Muscle of leg (tissue), 11 donors: ENCODE data around the gene NLRP8. TPM values are rescaled to one million over a fixed set of nuclear protein-coding genes. Genes with fewer than 3 reads are reported as not detected.
"Not testable (repeated sequence)": the region's sequence is repeated elsewhere in the genome, so short reads cannot be mapped to it uniquely, and the experiment has no call there.

ENCODE experiments used
- DNase-seq: peaks from one replicate; pipeline ENCODE4 v3.0.0; 2013
- H3K27ac ChIP-seq: one replicate; pipeline ENCODE4 v1.5.1; 2013; ENCODE audit warnings: mild to moderate bottlenecking, low read length, control low read depth
- H3K27me3 ChIP-seq: one replicate; pipeline ENCODE4 v1.6.1; 2013; ENCODE audit warnings: low read length; ENCODE audit not compliant: control insufficient read depth, insufficient read depth
- H3K36me3 ChIP-seq: one replicate; pipeline ENCODE4 v1.6.1; 2013; ENCODE audit warnings: low read length; ENCODE audit not compliant: control insufficient read depth, insufficient read depth
- H3K4me1 ChIP-seq: one replicate; pipeline ENCODE4 v1.6.1; 2013; ENCODE audit warnings: low read length; ENCODE audit not compliant: control insufficient read depth, insufficient read depth
- H3K4me3 ChIP-seq: one replicate; pipeline ENCODE4 v1.5.1; 2013; ENCODE audit warnings: low read length, control low read depth
- H3K9me3 ChIP-seq: replicated peaks from 2 replicates; pipeline ENCODE4 v1.6.1; 2013; ENCODE audit warnings: low read depth, low read length; ENCODE audit not compliant: control insufficient read depth
- WGBS: methylation state at CpG from one replicate; pipeline ENCODE4 v1.1.5; 2013; ENCODE audit warnings: missing lambda C conversion rate; ENCODE audit not compliant: insufficient coverage; 5-methylcytosine and 5-hydroxymethylcytosine counted together
- polyA plus RNA-seq, 8 donors: library from polyadenylated mRNA; unstranded; fragments of 120-200 nt; gene quantifications; one replicate each; pipeline versions ENCODE4 v1.2.1 to v1.2.3, GENCODE V29; 2013; ENCODE audit warnings: inconsistent platforms in 1 of 8, low replicate concordance in 1 of 8; ENCODE audit not compliant: insufficient read length in 8 of 8, insufficient read depth in 1 of 8
- total RNA-seq: library from RNA; stranded (reverse); fragments of 120-200 nt; gene quantifications from one replicate; pipeline ENCODE4 v1.2.4, GENCODE V29; 2013

NLRP8 gene
- total and polyA plus RNA-seq, 9 donors: 0.03 TPM; not detected in 8

- Histone ChIP-seq H3K9me3 (peaks cover 22% of the 10 kb centered on the region), H3K36me3 (no peaks in the 10 kb centered on the region), H3K4me1 (no peaks in the 10 kb centered on the region), H3K27ac (no peak overlapping the region), H3K27me3 (no peaks in the 10 kb centered on the region), H3K4me3 (no peak overlapping the region)
- DNase-seq: no peak
- WGBS: 100% methylated on average over 1 of the region's 6 CpGs
Observed at GRCh38 chr19:55959996-55960675, 12.5 kb downstream of the NLRP8 start.

- Histone ChIP-seq H3K4me3 (no peak overlapping the region), H3K36me3 (no peaks in the 10 kb centered on the region), H3K27me3 (no peaks in the 10 kb centered on the region), H3K27ac (no peak overlapping the region), H3K4me1 (no peaks in the 10 kb centered on the region), H3K9me3 (peaks cover 22% of the 10 kb centered on the region)
- no peak for DNase-seq
- 93% methylated on average over 5 of the region's 10 CpGs for WGBS
Observed at GRCh38 chr19:55962186-55962585, 14.6 kb downstream of the NLRP8 start.

- H3K9me3 ChIP-seq: peaks cover 17% of the 10 kb centered on the region
- H3K36me3 ChIP-seq: no peaks in the 10 kb centered on the region
- no peak overlapping the region for H3K27ac ChIP-seq
- H3K4me1 ChIP-seq: no peaks in the 10 kb centered on the region
- no peak for DNase-seq
- no peak overlapping the region for H3K4me3 ChIP-seq
- H3K27me3 ChIP-seq: no peaks in the 10 kb centered on the region
- 35% methylated on average over 3 of the region's 3 CpGs for WGBS
Observed at GRCh38 chr19:55973982-55974381, 26.4 kb downstream of the NLRP8 start.

GRCh38 chr19:55980415-55980814, 32.8 kb downstream of the NLRP8 start:
- 84% methylated on average over 4 of the region's 9 CpGs for WGBS
- H3K27me3 ChIP-seq: no peaks in the 10 kb centered on the region
- H3K36me3 ChIP-seq: no peaks in the 10 kb centered on the region
- peaks cover 15% of the 10 kb centered on the region for H3K9me3 ChIP-seq
- H3K4me3 ChIP-seq: no peak overlapping the region
- DNase-seq: no peak
- no peak overlapping the region for H3K27ac ChIP-seq
- no peaks in the 10 kb centered on the region for H3K4me1 ChIP-seq

- no peak for DNase-seq
- no peaks in the 10 kb centered on the region for H3K27me3 ChIP-seq
- H3K4me3 ChIP-seq: no peak overlapping the region
- peaks cover 12% of the 10 kb centered on the region for H3K9me3 ChIP-seq
- WGBS: no CpG with 5 or more reads among the region's 1 CpG
- H3K4me1 ChIP-seq: no peaks in the 10 kb centered on the region
- H3K27ac ChIP-seq: no peak overlapping the region
- H3K36me3 ChIP-seq: no peaks in the 10 kb centered on the region
Observed at GRCh38 chr19:55985254-55985653, 37.6 kb downstream of the NLRP8 start.

- no peak within 1 kb of the TSS for H3K4me3 ChIP-seq
- peaks cover 9% of the 10 kb centered on the region for H3K9me3 ChIP-seq
- WGBS: 60% methylated on average over 6 of the region's 10 CpGs
- no peaks in the 10 kb centered on the region for H3K27me3 ChIP-seq
- no peaks in the 10 kb centered on the region for H3K4me1 ChIP-seq
- H3K36me3 ChIP-seq: no peaks in the 10 kb centered on the region
- no peak within 1 kb of the TSS for H3K27ac ChIP-seq
- no peak for DNase-seq
Observed at GRCh38 chr19:55986487-55986886, 38.9 kb downstream of the NLRP8 start, which contains the start of gene NLRP5. Gene NLRP5 (plus strand): TSS chr19:55986775.

GRCh38 chr19:55990831-55991230, 43.2 kb downstream of the NLRP8 start:
- Histone ChIP-seq H3K27ac (no peak overlapping the region), H3K4me3 (no peak overlapping the region), H3K27me3 (no peaks in the 10 kb centered on the region), H3K9me3 (peaks cover 5% of the 10 kb centered on the region), H3K36me3 (no peaks in the 10 kb centered on the region), H3K4me1 (no peaks in the 10 kb centered on the region)
- DNase-seq: no peak
- WGBS: no CpG with 5 or more reads among the region's 5 CpGs

- Histone ChIP-seq H3K4me3 (no peak overlapping the region), H3K4me1 (no peaks in the 10 kb centered on the region), H3K36me3 (no peaks in the 10 kb centered on the region), H3K9me3 (peaks cover 7% of the 10 kb centered on the region), H3K27me3 (no peaks in the 10 kb centered on the region), H3K27ac (no peak overlapping the region)
- no peak for DNase-seq
- 33% methylated on average over 1 of the region's 1 CpG for WGBS
Observed at GRCh38 chr19:55993492-55993891, 45.9 kb downstream of the NLRP8 start.

- H3K27me3 ChIP-seq: no peaks in the 10 kb centered on the region
- no peak overlapping the region for H3K27ac ChIP-seq
- no peaks in the 10 kb centered on the region for H3K36me3 ChIP-seq
- H3K4me3 ChIP-seq: no peak overlapping the region
- no peaks in the 10 kb centered on the region for H3K4me1 ChIP-seq
- no CpG with 5 or more reads among the region's 1 CpG for WGBS
- peaks cover 18% of the 10 kb centered on the region for H3K9me3 ChIP-seq
- no peak for DNase-seq
Observed at GRCh38 chr19:56014765-56015164, 67.1 kb downstream of the NLRP8 start.

- WGBS: no CpG with 5 or more reads among the region's 5 CpGs
- H3K4me1 ChIP-seq: no peaks in the 10 kb centered on the region
- peaks cover 10% of the 10 kb centered on the region for H3K9me3 ChIP-seq
- H3K27ac ChIP-seq: no peak overlapping the region
- no peaks in the 10 kb centered on the region for H3K36me3 ChIP-seq
- no peak overlapping the region for H3K4me3 ChIP-seq
- peak; percentile 0 for DNase-seq
- H3K27me3 ChIP-seq: no peaks in the 10 kb centered on the region
Observed at GRCh38 chr19:56015756-56016155, 68.1 kb downstream of the NLRP8 start.

GRCh38 chr19:56019325-56019724, 71.7 kb downstream of the NLRP8 start:
- not testable (repeated sequence) for H3K27ac ChIP-seq, H3K4me1 ChIP-seq, H3K27me3 ChIP-seq, H3K36me3 ChIP-seq, DNase-seq, H3K4me3 ChIP-seq
- H3K9me3 ChIP-seq: peaks cover 15% of the 10 kb centered on the region
- WGBS: no CpG with 5 or more reads among the region's 2 CpGs
